HepG2 (cell line): ENCODE data around the gene NRSN2. TPM values are rescaled to one million over a fixed set of nuclear protein-coding genes. Genes with fewer than 3 reads are reported as not detected.

ENCODE experiments used
- ATM ChIP-seq: fragments of 450-650 bp; IDR thresholded peaks from 2 replicates; pipeline ENCODE4 v1.7.1; 2017; ENCODE audit warnings: mild to moderate bottlenecking, borderline replicate concordance
- CBFB ChIP-seq: sonication (generic); formaldehyde crosslinking; IDR thresholded peaks from 2 replicates; pipeline ENCODE4 v1.4.0; 2020; ENCODE audit warnings: missing genetic modification reagents
- CENPT ChIP-seq: sonication (generic); formaldehyde crosslinking; IDR thresholded peaks from 2 replicates; pipeline ENCODE4 v1.8.0; 2022; ENCODE audit warnings: low read depth, mild to moderate bottlenecking, moderate library complexity, missing genetic modification reagents
- CREBL2 ChIP-seq: sonication (generic); formaldehyde crosslinking; IDR thresholded peaks from 2 replicates; pipeline ENCODE4 v1.8.1; 2023; ENCODE audit warnings: missing genetic modification reagents, mild to moderate bottlenecking, borderline replicate concordance
- HHEX ChIP-seq: IDR thresholded peaks from 2 replicates; pipeline ENCODE4 v1.6.1; 2016; ENCODE audit warnings: control low read depth
- JUNB ChIP-seq: sonication (generic); formaldehyde crosslinking; IDR thresholded peaks from 2 replicates; pipeline ENCODE4 v1.8.0; 2022; ENCODE audit warnings: missing genetic modification reagents, mild to moderate bottlenecking, borderline replicate concordance
- LBX2 ChIP-seq: sonication (generic); formaldehyde crosslinking; IDR thresholded peaks from 2 replicates; pipeline ENCODE4 v1.5.0; 2020; ENCODE audit warnings: missing genetic modification reagents, mild to moderate bottlenecking, borderline replicate concordance
- MLLT10 ChIP-seq: sonication (generic); formaldehyde crosslinking; IDR thresholded peaks from 2 replicates; pipeline ENCODE4 v1.4.0; 2020; ENCODE audit warnings: missing genetic modification reagents
- MTF1 ChIP-seq: sonication (generic); formaldehyde crosslinking; IDR thresholded peaks from 2 replicates; pipeline ENCODE4 v1.5.0; 2020; ENCODE audit warnings: missing genetic modification reagents
- PTBP1 ChIP-seq: fragments of 200-400 bp; formaldehyde crosslinking; IDR thresholded peaks from 2 replicates; pipeline ENCODE4 v1.6.1; 2018; ENCODE audit warnings: low read length, low read depth; ENCODE audit not compliant: poor library complexity, severe bottlenecking
- RERE ChIP-seq: IDR thresholded peaks from 2 replicates; pipeline ENCODE4 v1.6.1; 2016; ENCODE audit warnings: low read depth, missing genetic modification reagents, missing compliant biosample characterization
- SMARCE1 ChIP-seq: fragments of 450-650 bp; IDR thresholded peaks from 2 replicates; pipeline ENCODE4 v1.6.1; 2017; ENCODE audit warnings: borderline replicate concordance
- SP1 ChIP-seq, 2 experiments: fragments of 450-650 bp in 1 of 2; sonication (generic) in 1 of 2; formaldehyde crosslinking in 1 of 2; IDR thresholded peaks; 2 replicates each; pipeline versions ENCODE4 v1.4.0 to v1.6.1; 2016 to 2020; ENCODE audit warnings: missing genetic modification reagents in 1 of 2
- SP4 ChIP-seq: sonication (generic); formaldehyde crosslinking; IDR thresholded peaks from 2 replicates; pipeline ENCODE4 v1.8.1; 2023; ENCODE audit warnings: mild to moderate bottlenecking, missing genetic modification reagents
- XBP1 ChIP-seq: sonication (generic); formaldehyde crosslinking; IDR thresholded peaks from 2 replicates; pipeline ENCODE4 v1.5.0; 2020; ENCODE audit warnings: missing genetic modification reagents
- ZBTB38 ChIP-seq: sonication (generic); formaldehyde crosslinking; IDR thresholded peaks from 2 replicates; pipeline ENCODE4 v1.5.1; 2020; ENCODE audit warnings: mild to moderate bottlenecking, missing genetic modification reagents
- ZBTB7B ChIP-seq: sonication (generic); formaldehyde crosslinking; IDR thresholded peaks from 2 replicates; pipeline ENCODE4 v1.4.0; 2020; ENCODE audit warnings: missing genetic modification reagents
- ZC3H13 ChIP-seq: sonication (generic); formaldehyde crosslinking; IDR thresholded peaks from 2 replicates; pipeline ENCODE4 v1.8.1; 2023; ENCODE audit warnings: mild to moderate bottlenecking, missing genetic modification reagents, moderate library complexity
- ZNF30 ChIP-seq: sonication (generic); formaldehyde crosslinking; IDR thresholded peaks from 2 replicates; pipeline ENCODE4 v1.5.0; 2020; ENCODE audit warnings: mild to moderate bottlenecking, missing genetic modification reagents
- ZNF337 ChIP-seq: sonication (generic); formaldehyde crosslinking; IDR thresholded peaks from 2 replicates; pipeline ENCODE4 v1.5.1; 2020; ENCODE audit warnings: missing genetic modification reagents, low read depth, mild to moderate bottlenecking, borderline replicate concordance
- ZNF563 ChIP-seq: sonication (generic); formaldehyde crosslinking; IDR thresholded peaks from 2 replicates; pipeline ENCODE4 v1.8.0; 2022; ENCODE audit warnings: mild to moderate bottlenecking, moderate library complexity, missing genetic modification reagents
- ZNF768 ChIP-seq: sonication (generic); formaldehyde crosslinking; IDR thresholded peaks from 2 replicates; pipeline ENCODE4 v1.4.0; 2020; ENCODE audit warnings: missing genetic modification reagents
- ZNF777 ChIP-seq: sonication (generic); formaldehyde crosslinking; IDR thresholded peaks from 2 replicates; pipeline ENCODE4 v1.4.0; 2020; ENCODE audit warnings: missing genetic modification reagents
- polyA plus RNA-seq, 8 experiments: library from polyadenylated mRNA; depleted of rRNA in 3 of 8; stranded (reverse) in 7 of 8; unstranded in 1 of 8; fragments of >200 nt; fragmentation: Illumina TruSeq in 4 of 8; extraction: Trizol in 4 of 8; gene quantifications; 2 replicates each; pipeline versions ENCODE4 v1.2.1 to v1.2.3, GENCODE V29; 2011 to 2016; ENCODE audit warnings: low read depth in 4 of 8, missing spikeins in 1 of 8, mixed read lengths in 1 of 8; ENCODE audit not compliant: insufficient read depth in 1 of 8
- total RNA-seq, 5 experiments: library from RNA; depleted of rRNA; stranded (reverse); fragments of >200 nt; fragmentation: Illumina TruSeq; extraction: Trizol; gene quantifications; 2 replicates each; pipeline ENCODE4 v1.2.3, GENCODE V29; 2016; ENCODE audit warnings: low read depth in 1 of 5
- TF ChIP-seq, protein P1 (sequence below): sonication (generic); formaldehyde crosslinking; IDR thresholded peaks from 2 replicates; pipeline ENCODE4 v1.8.0; 2022; ENCODE audit warnings: missing genetic modification reagents, low read depth, mild to moderate bottlenecking, borderline replicate concordance

The NRSN2 gene
- total and polyA plus RNA-seq, 2 of the 13 experiments (the other 11 are each of a cell fraction or from before 2014, with no cell fraction given), result 32.3 to 49.4 TPM

GRCh38 chr20:328027-328974 is 18.6 kb upstream of the NRSN2 start (continued):
- TF ChIP-seq MLLT10 (CRISPR knock-in tag) (no peak), ZNF768 (CRISPR knock-in tag) (no peak), ZC3H13 (CRISPR knock-in tag) (peak; percentile 84; the same call in 1 of the 2 replicates), LBX2 (CRISPR knock-in tag) (0 out of 2 replicates have a peak, but pooled peaks have one; percentile 31), SP1 (IDR thresholded peaks at IDR 0.05) (no peak), SP1 (CRISPR knock-in tag; IDR thresholded peaks at IDR 0.05) (no peak), RERE (CRISPR knock-in tag) (no peak), ZNF30 (CRISPR knock-in tag) (no peak), PTBP1 (no peak), ZBTB7B (CRISPR knock-in tag) (no peak), XBP1 (no peak), ATM (no peak), MTF1 (CRISPR knock-in tag) (no peak), JUNB (CRISPR knock-in tag) (no peak), CBFB (CRISPR knock-in tag) (no peak), CENPT (no peak), SMARCE1 (no peak), ZNF337 (no peak), ZNF777 (CRISPR knock-in tag) (no peak), ZBTB38 (0 out of 2 replicates have a peak, but pooled peaks have one; percentile 22), HHEX (no peak), SP4 (CRISPR knock-in tag) (peak; percentile 27; the same call in 1 of the 2 replicates), ZNF563 (CRISPR knock-in tag) (no peak), CREBL2 (CRISPR knock-in tag) (no peak)
- TF ChIP-seq, protein P1, sequence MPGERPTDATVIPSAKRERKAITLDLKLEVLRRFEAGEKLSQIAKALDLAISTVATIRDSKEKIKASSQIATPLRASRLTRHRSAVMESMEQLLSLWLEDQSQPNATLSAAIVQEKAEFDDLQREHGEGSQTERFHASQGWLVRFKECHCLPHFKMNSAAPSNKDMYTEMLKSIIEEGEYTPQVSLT (CRISPR knock-in tag), result no peak
